Epidermal melanocyte (primary cell): ENCODE data around the gene C16orf74.

Source experiments
- DNase-seq: peaks from one replicate; pipeline ENCODE4 v3.0.0; 2011; ENCODE audit warnings: low spot score; ENCODE audit not compliant: insufficient read length

The C16orf74 gene

GRCh38 chr16:85750827-85751697, at the start of gene C16orf74:
Gene C16orf74, minus strand, starts transcription at chr16:85751096. Its CDS starts 15,879 bp downstream, at chr16:85735217.
- DNase-seq = peak; percentile 28

GRCh38 chr16:85800321-85800669, 49.4 kb upstream of the C16orf74 start:
- DNase-seq = no peak

- peak; percentile 88 for DNase-seq
Measured at GRCh38 chr16:85799497-85800320, 48.8 kb upstream of the C16orf74 start, which contains the start of the genes COX4I1 and EMC8. Gene COX4I1, plus strand, starts transcription at chr16:85799695. Its CDS starts 1,511 bp downstream, at chr16:85801206. Gene EMC8, minus strand, starts transcription at chr16:85799544. Its CDS starts 249 bp downstream, at chr16:85799295.

- peak; percentile 41 for DNase-seq
Measured at GRCh38 chr16:85798901-85799496, 48.1 kb upstream of the C16orf74 start.

GRCh38 chr16:85798283-85798776, 47.4 kb upstream of the C16orf74 start:
- DNase-seq = no peak

- DNase-seq = no peak
Measured at GRCh38 chr16:85796599-85796998, 45.7 kb upstream of the C16orf74 start.

- no peak for DNase-seq
Measured at GRCh38 chr16:85796152-85796551, 45.3 kb upstream of the C16orf74 start.

- no peak for DNase-seq
Measured at GRCh38 chr16:85794696-85795095, 43.8 kb upstream of the C16orf74 start.

GRCh38 chr16:85793662-85794298, 42.9 kb upstream of the C16orf74 start:
- DNase-seq = no peak

GRCh38 chr16:85789773-85790172, 38.9 kb upstream of the C16orf74 start:
- no peak for DNase-seq

GRCh38 chr16:85788819-85789218, 37.9 kb upstream of the C16orf74 start:
- DNase-seq = no peak

GRCh38 chr16:85785927-85786326, 35.0 kb upstream of the C16orf74 start:
- no peak for DNase-seq

GRCh38 chr16:85784813-85785212, 33.9 kb upstream of the C16orf74 start:
- no peak for DNase-seq

- no peak for DNase-seq
Measured at GRCh38 chr16:85783441-85783840, 32.5 kb upstream of the C16orf74 start.

- DNase-seq = no peak
Measured at GRCh38 chr16:85782451-85782850, 31.6 kb upstream of the C16orf74 start.

GRCh38 chr16:85781695-85782370, 30.9 kb upstream of the C16orf74 start:
- DNase-seq = no peak

GRCh38 chr16:85781156-85781555, 30.3 kb upstream of the C16orf74 start:
- DNase-seq = no peak

GRCh38 chr16:85780281-85780680, 29.4 kb upstream of the C16orf74 start:
- DNase-seq = no peak

- no peak for DNase-seq
Measured at GRCh38 chr16:85778873-85779272, 28.0 kb upstream of the C16orf74 start.

- DNase-seq = no peak
Measured at GRCh38 chr16:85777583-85778310, 26.9 kb upstream of the C16orf74 start.
